HepG2 (cell line): Measurements from ENCODE around the gene HECTD1. TPM values are rescaled to one million over a fixed set of nuclear protein-coding genes. Genes with fewer than 3 reads are reported as not detected.

Source experiments
- CEBPG ChIP-seq: IDR thresholded peaks from 2 replicates; pipeline ENCODE4 v1.6.1; 2016
- GLI4 ChIP-seq: sonication (generic); formaldehyde crosslinking; IDR thresholded peaks from 2 replicates; pipeline ENCODE4 v1.5.1; 2020; ENCODE audit warnings: missing genetic modification reagents, mild to moderate bottlenecking, moderate library complexity, borderline replicate concordance
- KAT2B ChIP-seq: fragments of 150-350 bp; IDR thresholded peaks from 2 replicates; pipeline ENCODE4 v1.6.1; 2014; ENCODE audit warnings: low read depth, low read length, borderline replicate concordance
- KDM2A ChIP-seq: sonication (generic); formaldehyde crosslinking; IDR thresholded peaks from 2 replicates; pipeline ENCODE4 v1.4.0; 2020; ENCODE audit warnings: low read depth, missing genetic modification reagents, borderline replicate concordance
- POLR2G ChIP-seq: fragments of 200-400 bp; formaldehyde crosslinking; IDR thresholded peaks from 2 replicates; pipeline ENCODE4 v1.6.1; 2018; ENCODE audit warnings: mild to moderate bottlenecking, low read depth, low read length, moderate library complexity
- PRPF4 ChIP-seq: fragments of 200-400 bp; formaldehyde crosslinking; IDR thresholded peaks from 2 replicates; pipeline ENCODE4 v1.6.1; 2016; ENCODE audit warnings: low read length, low read depth; ENCODE audit not compliant: poor library complexity, severe bottlenecking
- RBM22 ChIP-seq: fragments of 200-400 bp; formaldehyde crosslinking; optimal IDR thresholded peaks from 2 replicates; pipeline ENCODE3; 2017; ENCODE audit warnings: mild to moderate bottlenecking, low read length, moderate library complexity
- SSRP1 ChIP-seq: IDR thresholded peaks from 2 replicates; pipeline ENCODE4 v1.6.1; 2016; ENCODE audit warnings: control low read depth
- polyA plus RNA-seq, 8 experiments: library from polyadenylated mRNA; depleted of rRNA in 3 of 8; stranded (reverse) in 7 of 8; unstranded in 1 of 8; fragments of >200 nt; fragmentation: Illumina TruSeq in 4 of 8; extraction: Trizol in 4 of 8; gene quantifications; 2 replicates each; pipeline versions ENCODE4 v1.2.1 to v1.2.3, GENCODE V29; 2011 to 2016; ENCODE audit warnings: low read depth in 4 of 8, missing spikeins in 1 of 8, mixed read lengths in 1 of 8; ENCODE audit not compliant: insufficient read depth in 1 of 8
- total RNA-seq, 5 experiments: library from RNA; depleted of rRNA; stranded (reverse); fragments of >200 nt; fragmentation: Illumina TruSeq; extraction: Trizol; gene quantifications; 2 replicates each; pipeline ENCODE4 v1.2.3, GENCODE V29; 2016; ENCODE audit warnings: low read depth in 1 of 5
- TF ChIP-seq, protein P1 (sequence below): sonication (generic); formaldehyde crosslinking; IDR thresholded peaks from 2 replicates; pipeline ENCODE4 v1.4.0; 2020; ENCODE audit warnings: mild to moderate bottlenecking, missing genetic modification reagents
- TF ChIP-seq, protein P2 (sequence below): sonication (generic); formaldehyde crosslinking; IDR thresholded peaks from 2 replicates; pipeline ENCODE4 v1.5.0; 2020; ENCODE audit warnings: missing genetic modification reagents
- TF ChIP-seq, protein P3 (sequence below): sonication (generic); formaldehyde crosslinking; IDR thresholded peaks from 2 replicates; pipeline ENCODE4 v1.4.0; 2020; ENCODE audit warnings: mild to moderate bottlenecking, missing genetic modification reagents

Gene HECTD1
- total and polyA plus RNA-seq, 2 of the 13 experiments (the other 11 are each of a cell fraction or from before 2014, with no cell fraction given) = 312 to 560 TPM

DNA sequence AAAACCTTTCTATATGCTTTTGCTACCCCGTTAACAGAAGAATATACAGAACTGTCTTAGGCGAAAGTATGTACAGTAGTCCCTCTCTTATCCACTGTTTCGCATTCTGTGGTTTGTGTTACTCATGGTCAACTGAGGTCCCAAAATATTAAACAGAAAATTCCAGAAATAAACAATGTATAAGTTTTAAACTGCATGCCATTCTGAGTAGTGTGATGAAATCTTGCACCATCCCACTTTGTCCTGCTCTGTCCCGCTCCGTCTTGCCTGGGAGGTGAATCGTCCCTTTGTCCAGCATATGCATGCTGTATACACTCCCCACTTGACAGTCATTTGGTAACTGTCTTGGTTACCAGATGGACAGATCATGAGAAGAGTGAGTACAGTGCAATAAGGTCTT, 111.3 kb downstream of the HECTD1 start (continued):
- TF ChIP-seq, protein P1, sequence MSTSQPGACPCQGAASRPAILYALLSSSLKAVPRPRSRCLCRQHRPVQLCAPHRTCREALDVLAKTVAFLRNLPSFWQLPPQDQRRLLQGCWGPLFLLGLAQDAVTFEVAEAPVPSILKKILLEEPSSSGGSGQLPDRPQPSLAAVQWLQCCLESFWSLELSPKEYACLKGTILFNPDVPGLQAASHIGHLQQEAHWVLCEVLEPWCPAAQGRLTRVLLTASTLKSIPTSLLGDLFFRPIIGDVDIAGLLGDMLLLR = no peak
- TF ChIP-seq POLR2G (peak; percentile 58; the same call in 1 of the 2 replicates), SSRP1 (CRISPR knock-in tag) (0 out of 2 replicates have a peak, but pooled peaks have one; percentile 7), GLI4 (CRISPR knock-in tag) (no peak), KDM2A (CRISPR knock-in tag) (no peak), KAT2B (no peak), CEBPG (CRISPR knock-in tag) (peak; percentile 77), PRPF4 (peak; percentile 35), RBM22 (peak; percentile 16)
- TF ChIP-seq, protein P2, sequence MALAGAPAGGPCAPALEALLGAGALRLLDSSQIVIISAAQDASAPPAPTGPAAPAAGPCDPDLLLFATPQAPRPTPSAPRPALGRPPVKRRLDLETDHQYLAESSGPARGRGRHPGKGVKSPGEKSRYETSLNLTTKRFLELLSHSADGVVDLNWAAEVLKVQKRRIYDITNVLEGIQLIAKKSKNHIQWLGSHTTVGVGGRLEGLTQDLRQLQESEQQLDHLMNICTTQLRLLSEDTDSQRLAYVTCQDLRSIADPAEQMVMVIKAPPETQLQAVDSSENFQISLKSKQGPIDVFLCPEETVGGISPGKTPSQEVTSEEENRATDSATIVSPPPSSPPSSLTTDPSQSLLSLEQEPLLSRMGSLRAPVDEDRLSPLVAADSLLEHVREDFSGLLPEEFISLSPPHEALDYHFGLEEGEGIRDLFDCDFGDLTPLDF (CRISPR knock-in tag) = no peak
- TF ChIP-seq, protein P3, sequence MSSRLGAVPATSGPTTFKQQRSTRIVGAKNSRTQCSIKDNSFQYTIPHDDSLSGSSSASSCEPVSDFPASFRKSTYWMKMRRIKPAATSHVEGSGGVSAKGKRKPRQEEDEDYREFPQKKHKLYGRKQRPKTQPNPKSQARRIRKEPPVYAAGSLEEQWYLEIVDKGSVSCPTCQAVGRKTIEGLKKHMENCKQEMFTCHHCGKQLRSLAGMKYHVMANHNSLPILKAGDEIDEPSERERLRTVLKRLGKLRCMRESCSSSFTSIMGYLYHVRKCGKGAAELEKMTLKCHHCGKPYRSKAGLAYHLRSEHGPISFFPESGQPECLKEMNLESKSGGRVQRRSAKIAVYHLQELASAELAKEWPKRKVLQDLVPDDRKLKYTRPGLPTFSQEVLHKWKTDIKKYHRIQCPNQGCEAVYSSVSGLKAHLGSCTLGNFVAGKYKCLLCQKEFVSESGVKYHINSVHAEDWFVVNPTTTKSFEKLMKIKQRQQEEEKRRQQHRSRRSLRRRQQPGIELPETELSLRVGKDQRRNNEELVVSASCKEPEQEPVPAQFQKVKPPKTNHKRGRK (CRISPR knock-in tag) = no peak
- TF ChIP-seq, all 625 proteins: peak for 6
